NCI-H2196 (cell line): ENCODE results near the gene MPHOSPH9.
A peak's percentile ranks its signal among the peaks of the same experiment; 100 is the strongest.

ENCODE experiments used
- DNase-seq: peaks from one replicate; lab custom pipeline; 2025; ENCODE audit not compliant: unreplicated experiment; lab: John Stamatoyannopoulos, UW

Gene MPHOSPH9

GRCh38 chr12:123105211-123105826 is 127.6 kb downstream of the MPHOSPH9 start:
- peak; percentile 21 for DNase-seq

- DNase-seq = no peak
Observed at GRCh38 chr12:123104809-123105208, 128.1 kb downstream of the MPHOSPH9 start.
